HCT116 (cell line): ENCODE measurements around the gene FGGY. TPM values are rescaled to one million over a fixed set of nuclear protein-coding genes. Genes with fewer than 3 reads are reported as not detected.

Source experiments
- ATAC-seq: fragments of 200-7000 bp; cut with Tn5 transposase; 2 replicates; pipeline ENCODE4 v1.9.1; 2020; ENCODE audit warnings: mild to moderate bottlenecking, moderate library complexity
- BruUV-seq: library from RNA; stranded (reverse); fragments of 400-500 nt; replicated peaks from 2 replicates; lab custom pipeline; 2021; lab: Mats Ljungman, UMichigan
- CTCF ChIA-PET: fragments of 300-600 bp; sonication (Branson Sonifier 250); formaldehyde crosslinking; loops from one replicate; lab custom pipeline; 2021; ENCODE audit warnings: antibody characterized with exemption; lab: Charles Lee
- POLR2A ChIA-PET: fragments of 300-600, 350-600 bp; sonication (Branson Sonifier 250); formaldehyde crosslinking; loops from one replicate; lab custom pipeline; 2021; ENCODE audit warnings: antibody characterized with exemption; lab: Charles Lee
- RAD21 ChIA-PET, 2 experiments: fragments of 300-600 bp; sonication (Branson Sonifier 250); formaldehyde crosslinking; loops; one replicate each; lab custom pipeline; 2023; ENCODE audit warnings: low total read pairs in 2 of 2; ENCODE audit not compliant: uncharacterized antibody in 2 of 2, unreplicated experiment in 2 of 2, low non-redundant PET in 1 of 2; lab: Charles Lee
- DNase-seq: peaks from one replicate; pipeline ENCODE4 v3.0.0-alpha.2; 2010; ENCODE audit warnings: low read depth, low spot score
- H2AFZ ChIP-seq: fragments of 200-600 bp; shearing (Covaris generic), sonication (generic); 2 replicates; pipeline ENCODE4 v1.6.1; 2017; ENCODE audit warnings: low read depth, mixed run types, mixed read lengths, antibody characterized with exemption, low read length; ENCODE audit not compliant: poor library complexity, severe bottlenecking
- H3K27ac ChIP-seq: 2 replicates; pipeline ENCODE4 v1.5.1; 2012; ENCODE audit warnings: low read depth, low read length
- H3K27me3 ChIP-seq: fragments of 200-600 bp; sonication (generic); 2 replicates; pipeline ENCODE4 v1.6.1; 2016; ENCODE audit warnings: mixed run types, low read length, mixed read lengths; ENCODE audit not compliant: insufficient read depth
- H3K36me3 ChIP-seq, 2 experiments: fragments of 200-500 bp in 1 of 2; fragments of 200-600 bp in 1 of 2; sonication (Bioruptor generic) in 1 of 2; sonication (generic) in 1 of 2; 2 replicates each; pipeline versions ENCODE4 v1.5.1 to v1.6.1; 2014 to 2016; ENCODE audit warnings: low read length in 2 of 2, inconsistent platforms in 1 of 2, mixed read lengths in 1 of 2, mixed run types in 1 of 2; ENCODE audit not compliant: insufficient read depth in 2 of 2, control insufficient read depth in 1 of 2
- H3K4me1 ChIP-seq, 2 experiments: fragments of 200-600 bp in 1 of 2; sonication (generic) in 1 of 2; 2 replicates each; pipeline versions ENCODE4 v1.5.1 to v1.6.1; 2012 to 2017; ENCODE audit warnings: low read length in 2 of 2, inconsistent platforms in 1 of 2, mild to moderate bottlenecking in 1 of 2, mixed read lengths in 1 of 2, mixed run types in 1 of 2, moderate library complexity in 1 of 2; ENCODE audit not compliant: insufficient read depth in 2 of 2, control insufficient read depth in 1 of 2
- H3K4me2 ChIP-seq: fragments of 200-600 bp; sonication (generic); 2 replicates; pipeline ENCODE4 v1.6.1; 2017; ENCODE audit warnings: mixed run types, low read length, mixed read lengths
- H3K4me3 ChIP-seq, 2 experiments: fragments of 200-600 bp in 1 of 2; sonication (generic) in 1 of 2; replicated peaks in 1 of 2; 2 replicates each; pipeline ENCODE4 v1.5.1; 2011 to 2016; ENCODE audit warnings: low read length in 2 of 2, control low read depth in 1 of 2, low read depth in 1 of 2, mild to moderate bottlenecking in 1 of 2, mixed read lengths in 1 of 2, mixed run types in 1 of 2
- H3K79me2 ChIP-seq: fragments of 200-600 bp; sonication (generic); 2 replicates; pipeline ENCODE4 v1.6.1; 2017; ENCODE audit warnings: mild to moderate bottlenecking, mixed run types, low read length, moderate library complexity, mixed read lengths; ENCODE audit not compliant: insufficient read depth
- H3K9ac ChIP-seq: fragments of 200-600 bp; sonication (generic); 2 replicates; pipeline ENCODE4 v1.6.1; 2016; ENCODE audit warnings: low read length, mixed read lengths
- H3K9me2 ChIP-seq: fragments of 200-600 bp; sonication (generic), shearing (Covaris generic); 2 replicates; pipeline ENCODE4 v1.6.1; 2017; ENCODE audit warnings: mixed run types, mild to moderate bottlenecking, moderate library complexity; ENCODE audit not compliant: insufficient read depth
- H3K9me3 ChIP-seq, 2 experiments: fragments of 200-500 bp in 1 of 2; fragments of 200-600 bp in 1 of 2; sonication (Bioruptor generic) in 1 of 2; sonication (generic) in 1 of 2; 2 replicates each; pipeline ENCODE4 v1.6.1; 2014 to 2017; ENCODE audit warnings: low read length in 2 of 2, mixed read lengths in 2 of 2, inconsistent platforms in 1 of 2, low read depth in 1 of 2, mild to moderate bottlenecking in 1 of 2, mixed run types in 1 of 2, moderate library complexity in 1 of 2; ENCODE audit not compliant: control insufficient read depth in 1 of 2, insufficient read depth in 1 of 2
- H4K20me1 ChIP-seq: fragments of 200-600 bp; sonication (generic), shearing (Covaris generic); 2 replicates; pipeline ENCODE4 v1.6.1; 2017; ENCODE audit warnings: mixed run types, mild to moderate bottlenecking, moderate library complexity; ENCODE audit not compliant: insufficient read depth
- CBX3 ChIP-seq: IDR thresholded peaks from 2 replicates; pipeline ENCODE4 v1.6.1; 2012; ENCODE audit warnings: low read depth
- EGR1 ChIP-seq: IDR thresholded peaks from 2 replicates; pipeline ENCODE4 v1.6.1; 2012; ENCODE audit warnings: low read depth
- ZFX ChIP-seq: fragments of 450-650 bp; IDR thresholded peaks from 2 replicates; pipeline ENCODE4 v1.6.1; 2017
- intact Hi-C: fragments of 100-400 bp; cut with micrococcal nuclease; formaldehyde crosslinking; loops from 2 replicates; pipeline ENCODE4 v1.10.0; 2022
- total RNA-seq: library from RNA; stranded (reverse); gene quantifications from one replicate; pipeline ENCODE4 v1.2.1, GENCODE V29; 2021; ENCODE audit not compliant: unreplicated experiment
- TF ChIP-seq, protein P1 (sequence below), 3 experiments: fragments of 200-600 bp in 1 of 3; sonication (generic) in 1 of 3; IDR thresholded peaks in 2 of 3; conservative IDR thresholded peaks in 1 of 3; 2 replicates each; pipeline ENCODE4 v1.5.1; 2012 to 2017; ENCODE audit warnings: low read depth in 2 of 3, low read length in 2 of 3, antibody characterized with exemption in 1 of 3, borderline replicate concordance in 1 of 3, control low read depth in 1 of 3, mild to moderate bottlenecking in 1 of 3, mixed read lengths in 1 of 3, mixed run types in 1 of 3, moderate library complexity in 1 of 3; ENCODE audit not compliant: insufficient read depth in 1 of 3

Gene FGGY
- total RNA-seq, 1 experiment from 2014 or later = 10.6 TPM

DNA sequence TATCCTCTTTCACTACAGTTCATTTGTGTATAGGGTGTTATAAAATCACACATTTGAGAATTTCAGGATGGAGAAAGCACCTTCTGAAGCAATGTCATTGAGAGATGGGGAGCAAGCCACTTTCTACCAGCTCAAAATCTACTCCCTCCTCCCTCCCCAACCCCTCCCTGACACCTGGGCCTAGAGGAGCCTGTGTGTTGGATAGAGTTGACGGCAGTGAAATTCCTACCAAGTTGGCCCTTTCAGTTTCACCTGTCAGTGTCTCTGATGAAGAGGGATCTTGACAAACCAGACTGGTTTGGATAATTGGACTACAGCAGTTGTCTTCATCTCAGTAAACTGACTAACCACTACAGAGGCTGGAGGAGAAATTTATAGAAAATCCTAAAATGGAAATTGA is 392.8 kb downstream of the FGGY start:
- CTCF ChIA-PET = interaction anchor here (0.6 kb wide), 1 partner anchor 374 kb away, joined by 3 read pairs; no protein-coding TSS in a partner anchor
- H3K4me1 ChIP-seq = no peaks in the 10 kb centered on the region
- no peak overlapping the region for H2AFZ ChIP-seq
- POLR2A ChIA-PET = interaction anchor here (1.2 kb wide), 1 partner anchor 906 kb away, joined by 3 read pairs; the partner anchor contains the start of gene JUN
- DNase-seq (no peak), ATAC-seq (no peak)
- H3K36me3 ChIP-seq = no peaks in the 10 kb centered on the region
- RAD21 ChIA-PET = no interaction called here
- H3K27me3 ChIP-seq = no peaks in the 10 kb centered on the region
- intact Hi-C loops = no loop called here
- no TSS peak for BruUV-seq
- H3K4me2 ChIP-seq = no peak overlapping the region
- no peaks in the 10 kb centered on the region for H3K9me2 ChIP-seq
- H3K9me3 ChIP-seq = no peaks in the 10 kb centered on the region
- H3K27ac ChIP-seq = no peak overlapping the region
- no peak for TF ChIP-seq EGR1
- no peak for TF ChIP-seq CBX3
- TF ChIP-seq, protein P1, sequence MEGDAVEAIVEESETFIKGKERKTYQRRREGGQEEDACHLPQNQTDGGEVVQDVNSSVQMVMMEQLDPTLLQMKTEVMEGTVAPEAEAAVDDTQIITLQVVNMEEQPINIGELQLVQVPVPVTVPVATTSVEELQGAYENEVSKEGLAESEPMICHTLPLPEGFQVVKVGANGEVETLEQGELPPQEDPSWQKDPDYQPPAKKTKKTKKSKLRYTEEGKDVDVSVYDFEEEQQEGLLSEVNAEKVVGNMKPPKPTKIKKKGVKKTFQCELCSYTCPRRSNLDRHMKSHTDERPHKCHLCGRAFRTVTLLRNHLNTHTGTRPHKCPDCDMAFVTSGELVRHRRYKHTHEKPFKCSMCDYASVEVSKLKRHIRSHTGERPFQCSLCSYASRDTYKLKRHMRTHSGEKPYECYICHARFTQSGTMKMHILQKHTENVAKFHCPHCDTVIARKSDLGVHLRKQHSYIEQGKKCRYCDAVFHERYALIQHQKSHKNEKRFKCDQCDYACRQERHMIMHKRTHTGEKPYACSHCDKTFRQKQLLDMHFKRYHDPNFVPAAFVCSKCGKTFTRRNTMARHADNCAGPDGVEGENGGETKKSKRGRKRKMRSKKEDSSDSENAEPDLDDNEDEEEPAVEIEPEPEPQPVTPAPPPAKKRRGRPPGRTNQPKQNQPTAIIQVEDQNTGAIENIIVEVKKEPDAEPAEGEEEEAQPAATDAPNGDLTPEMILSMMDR (IDR thresholded peaks at IDR 0.05 in 2 of 3, conservative IDR thresholded peaks at IDR 0.05 in 1 of 3; ENCODE audit: borderline replicate concordance in 1 of 3, insufficient read depth in 1 of 3, low read depth in 2 of 3, low read length in 2 of 3) = no peak
- no peaks in the 10 kb centered on the region for H3K79me2 ChIP-seq
- H3K4me3 ChIP-seq = no peak overlapping the region
- H4K20me1 ChIP-seq = no peaks in the 10 kb centered on the region
- no peak overlapping the region for H3K9ac ChIP-seq

DNA sequence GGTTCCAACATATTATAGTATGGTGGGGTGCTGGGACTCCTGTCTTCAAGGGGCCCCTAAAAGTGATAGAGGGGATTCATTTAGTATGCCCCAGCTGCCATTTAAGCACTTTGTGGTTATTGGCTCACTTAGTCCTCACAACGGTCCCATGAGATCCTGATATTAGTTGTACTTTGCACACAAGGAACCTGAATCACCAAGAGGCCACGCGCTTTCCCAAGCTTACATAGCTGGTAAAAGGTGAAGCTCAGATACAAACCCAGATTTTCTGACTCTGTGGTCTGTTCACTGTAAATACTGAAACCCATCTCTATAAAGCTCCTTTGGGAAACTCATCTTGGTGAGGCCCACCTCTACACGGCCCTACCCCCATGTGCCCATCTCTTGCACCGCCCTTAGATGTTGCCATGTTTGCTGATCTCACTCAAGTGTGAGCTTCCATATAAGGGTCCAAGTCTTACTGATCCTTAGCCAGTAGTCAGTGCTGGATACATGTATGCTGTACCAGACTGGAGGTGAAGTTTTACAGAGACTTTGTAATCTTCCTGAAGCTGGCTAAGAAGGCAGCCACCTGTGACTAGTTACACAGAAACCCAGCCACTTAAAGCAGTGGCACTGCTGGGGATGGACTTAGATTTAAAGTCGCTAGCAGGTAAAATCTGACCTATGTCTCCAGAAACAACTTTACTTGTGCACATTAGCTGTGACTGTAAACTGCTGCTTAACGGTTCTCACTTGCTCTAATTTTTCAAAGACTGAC is 393.5 kb downstream of the FGGY start:
- Histone ChIP-seq H3K9me2 (no peaks in the 10 kb centered on the region), H3K36me3 (no peaks in the 10 kb centered on the region), H3K4me2 (no peak overlapping the region), H3K79me2 (no peaks in the 10 kb centered on the region), H2AFZ (no peak overlapping the region), H3K4me1 (no peaks in the 10 kb centered on the region), H3K4me3 (no peak overlapping the region), H3K27ac (no peak overlapping the region), H3K9ac (no peak overlapping the region), H4K20me1 (no peaks in the 10 kb centered on the region), H3K27me3 (no peaks in the 10 kb centered on the region), H3K9me3 (no peaks in the 10 kb centered on the region)
- RAD21 ChIA-PET = no interaction called here
- TF ChIP-seq ZFX = no peak
- intact Hi-C loops = no loop called here
- CTCF ChIA-PET = interaction anchor here (0.6 to 1.2 kb wide), 3 partner anchors 9 to 950 kb away, joined by 3 to 4 read pairs (median 4); no protein-coding TSS in a partner anchor
- DNase-seq = no peak
- BruUV-seq = no TSS peak
- no peak for ATAC-seq
- POLR2A ChIA-PET = interaction anchor here (1.2 kb wide), 1 partner anchor 906 kb away, joined by 3 read pairs; the partner anchor contains the start of gene JUN
